NCI-H345 treated with DMSO at 0.1 percent for 48 hours (cell line): ENCODE data around the gene SMG6.

ENCODE experiments used
- DNase-seq: peaks from one replicate; lab custom pipeline; 2025; ENCODE audit not compliant: unreplicated experiment; lab: John Stamatoyannopoulos, UW

Gene SMG6

DNA sequence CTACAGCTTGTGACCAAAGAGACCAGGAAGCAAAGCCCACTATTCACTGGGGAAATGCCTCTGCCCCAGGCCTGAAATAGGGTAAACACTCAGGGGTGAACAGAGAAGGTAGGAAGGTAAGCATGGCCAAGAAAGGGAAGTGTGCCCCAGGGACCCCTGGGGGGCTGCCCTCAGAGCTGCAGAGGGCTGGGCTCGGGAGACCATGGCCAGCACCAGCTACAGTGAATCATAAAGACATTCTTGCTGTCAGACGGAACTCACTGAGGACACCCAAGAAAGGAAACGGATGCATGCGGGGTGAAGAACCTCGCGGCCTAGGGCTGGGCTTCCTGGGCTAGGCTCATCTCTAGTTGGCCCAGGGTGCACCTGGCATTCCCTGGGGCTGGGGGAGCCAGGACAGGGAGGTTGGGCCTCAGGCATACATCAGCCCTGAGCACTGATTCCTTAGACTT is 239.0 kb downstream of the SMG6 start:
- no peak for DNase-seq

GRCh38 chr17:2064147-2064489 is 239.5 kb downstream of the SMG6 start:
- no peak for DNase-seq

DNA sequence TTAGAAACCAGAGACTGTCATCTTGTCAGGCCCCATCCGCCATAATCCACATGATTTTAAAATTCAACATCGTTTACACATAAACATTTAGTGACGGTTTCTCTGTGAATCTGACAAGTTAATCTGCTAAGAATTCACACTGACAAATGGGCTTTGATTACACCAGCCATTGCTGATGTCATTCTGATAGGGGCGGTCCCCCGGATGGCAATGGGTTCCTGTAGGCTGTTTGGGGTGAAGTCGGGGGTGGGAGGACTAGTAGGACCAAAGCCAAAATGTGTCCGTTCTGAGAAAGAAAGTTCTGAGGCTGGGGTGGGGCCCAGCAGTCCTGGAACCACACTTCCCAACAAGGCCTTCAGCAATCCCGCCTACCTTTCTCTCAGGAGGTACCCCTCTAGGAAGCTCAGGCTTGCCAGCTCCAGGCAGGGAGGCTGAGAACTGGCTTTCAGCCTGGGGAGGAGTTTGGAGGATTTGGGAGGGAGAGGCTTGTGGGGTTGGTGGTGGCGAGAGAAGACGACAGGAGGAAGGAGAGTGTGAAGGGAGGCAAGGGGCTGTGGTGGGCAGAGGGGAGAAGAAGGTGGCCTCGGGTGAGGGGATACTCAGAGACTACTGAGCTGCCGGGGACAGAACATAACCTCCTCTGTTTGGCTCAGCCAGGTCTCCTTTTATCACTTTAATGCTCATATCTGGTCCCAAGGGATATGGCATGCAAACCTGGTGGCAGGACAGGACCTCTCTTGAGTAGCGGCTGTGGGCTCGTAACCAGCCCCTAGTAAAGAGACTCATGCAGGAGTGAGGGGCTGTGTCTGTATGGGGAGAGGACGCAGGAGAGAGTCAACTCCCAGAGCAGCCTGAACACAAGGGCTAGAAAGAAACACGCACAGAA is 240.1 kb downstream of the SMG6 start:
- DNase-seq = no peak

- DNase-seq = no peak
These were observed 240.9 kb downstream of the SMG6 start for GRCh38 chr17:2062571-2063183.

DNA sequence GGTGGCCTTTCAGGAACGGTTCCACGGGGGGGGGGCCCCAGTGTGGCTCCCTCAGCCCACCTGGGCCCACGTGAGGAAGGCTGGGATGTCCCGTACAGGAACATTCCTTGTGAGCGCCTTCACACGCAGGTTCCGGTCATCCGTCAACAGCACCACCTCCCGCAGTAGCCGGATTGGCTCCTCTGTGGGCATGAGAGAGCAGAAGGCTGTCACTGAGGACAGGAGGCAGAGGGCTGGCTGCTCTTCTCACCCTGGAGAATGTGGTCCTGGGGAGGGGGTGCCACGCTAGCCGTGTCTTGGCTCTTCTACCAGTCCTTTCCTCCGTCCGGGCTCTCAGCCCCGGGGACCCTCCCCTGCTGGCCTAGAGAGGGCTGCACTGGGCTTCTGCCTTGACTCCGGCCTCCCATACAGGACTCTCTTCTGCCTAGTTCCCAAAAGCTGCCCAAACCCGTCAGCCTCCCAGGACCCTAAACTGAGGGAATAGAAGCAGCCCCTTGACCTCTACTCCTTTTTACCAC is 242.1 kb downstream of the SMG6 start:
- no peak for DNase-seq

- no peak for DNase-seq
These were observed 242.7 kb downstream of the SMG6 start for GRCh38 chr17:2060681-2061440.

- no peak for DNase-seq
These were observed 243.3 kb downstream of the SMG6 start for GRCh38 chr17:2060385-2060658.

GRCh38 chr17:2059547-2060384 is 243.8 kb downstream of the SMG6 start:
- no peak for DNase-seq

GRCh38 chr17:2058586-2059546 is 244.7 kb downstream of the SMG6 start:
- no peak for DNase-seq

DNA sequence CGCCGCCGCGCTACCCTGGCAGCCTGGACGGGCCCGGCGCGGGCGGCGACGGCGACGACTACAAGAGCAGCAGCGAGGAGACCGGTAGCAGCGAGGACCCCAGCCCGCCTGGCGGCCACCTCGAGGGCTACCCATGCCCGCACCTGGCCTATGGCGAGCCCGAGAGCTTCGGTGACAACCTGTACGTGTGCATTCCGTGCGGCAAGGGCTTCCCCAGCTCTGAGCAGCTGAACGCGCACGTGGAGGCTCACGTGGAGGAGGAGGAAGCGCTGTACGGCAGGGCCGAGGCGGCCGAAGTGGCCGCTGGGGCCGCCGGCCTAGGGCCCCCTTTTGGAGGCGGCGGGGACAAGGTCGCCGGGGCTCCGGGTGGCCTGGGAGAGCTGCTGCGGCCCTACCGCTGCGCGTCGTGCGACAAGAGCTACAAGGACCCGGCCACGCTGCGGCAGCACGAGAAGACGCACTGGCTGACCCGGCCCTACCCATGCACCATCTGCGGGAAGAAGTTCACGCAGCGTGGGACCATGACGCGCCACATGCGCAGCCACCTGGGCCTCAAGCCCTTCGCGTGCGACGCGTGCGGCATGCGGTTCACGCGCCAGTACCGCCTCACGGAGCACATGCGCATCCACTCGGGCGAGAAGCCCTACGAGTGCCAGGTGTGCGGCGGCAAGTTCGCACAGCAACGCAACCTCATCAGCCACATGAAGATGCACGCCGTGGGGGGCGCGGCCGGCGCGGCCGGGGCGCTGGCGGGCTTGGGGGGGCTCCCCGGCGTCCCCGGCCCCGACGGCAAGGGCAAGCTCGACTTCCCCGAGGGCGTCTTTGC is 245.6 kb downstream of the SMG6 start:
- DNase-seq = no peak

GRCh38 chr17:2057175-2057759 is 246.3 kb downstream of the SMG6 start:
- DNase-seq = no peak

GRCh38 chr17:2056206-2057174 is 247.1 kb downstream of the SMG6 start:
- no peak for DNase-seq

DNA sequence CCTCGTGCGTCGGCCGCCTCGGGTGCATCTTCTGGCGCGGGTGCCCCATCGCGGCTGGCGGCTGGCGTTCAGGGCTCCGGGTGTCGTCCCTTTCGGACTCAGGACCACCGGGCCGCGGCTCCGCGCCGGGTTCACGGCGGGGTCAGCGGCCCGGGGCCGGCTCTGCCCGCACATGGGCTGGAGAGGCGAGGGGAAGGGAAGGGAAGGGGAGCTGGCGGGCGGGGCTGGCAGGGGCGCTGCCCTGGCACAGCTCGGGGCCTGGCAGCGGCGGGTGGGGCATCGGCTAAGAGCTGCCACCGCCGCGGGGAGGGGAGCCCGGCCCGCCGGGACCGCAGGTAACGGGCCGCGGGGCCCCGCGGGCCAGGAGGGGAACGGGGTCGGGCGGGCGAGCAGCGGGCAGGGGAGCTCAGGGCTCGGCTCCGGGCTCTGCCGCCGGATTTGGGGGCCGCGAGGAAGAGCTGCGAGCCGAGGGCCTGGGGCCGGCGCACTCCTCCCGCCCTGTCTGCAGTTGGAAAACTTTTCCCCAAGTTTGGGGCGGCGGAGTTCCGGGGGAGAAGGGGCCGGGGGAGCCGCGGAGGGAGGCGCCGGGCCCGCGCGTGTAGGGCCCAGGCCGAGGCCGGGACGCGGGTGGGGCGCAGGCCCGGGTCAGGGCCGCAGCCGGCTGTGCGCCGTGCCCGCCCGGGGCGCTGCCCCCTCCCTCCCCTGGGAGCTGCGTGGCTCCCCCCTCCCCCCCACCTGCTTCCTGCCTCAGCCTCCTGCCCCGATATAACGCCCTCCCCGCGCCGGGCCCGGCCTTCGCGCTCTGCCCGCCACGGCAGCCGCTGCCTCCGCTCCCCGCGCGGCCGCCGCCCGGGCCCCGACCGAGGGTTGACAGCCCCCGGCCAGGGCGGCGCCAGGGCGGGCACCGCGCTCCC is 248.0 kb downstream of the SMG6 start:
- no peak for DNase-seq

DNA sequence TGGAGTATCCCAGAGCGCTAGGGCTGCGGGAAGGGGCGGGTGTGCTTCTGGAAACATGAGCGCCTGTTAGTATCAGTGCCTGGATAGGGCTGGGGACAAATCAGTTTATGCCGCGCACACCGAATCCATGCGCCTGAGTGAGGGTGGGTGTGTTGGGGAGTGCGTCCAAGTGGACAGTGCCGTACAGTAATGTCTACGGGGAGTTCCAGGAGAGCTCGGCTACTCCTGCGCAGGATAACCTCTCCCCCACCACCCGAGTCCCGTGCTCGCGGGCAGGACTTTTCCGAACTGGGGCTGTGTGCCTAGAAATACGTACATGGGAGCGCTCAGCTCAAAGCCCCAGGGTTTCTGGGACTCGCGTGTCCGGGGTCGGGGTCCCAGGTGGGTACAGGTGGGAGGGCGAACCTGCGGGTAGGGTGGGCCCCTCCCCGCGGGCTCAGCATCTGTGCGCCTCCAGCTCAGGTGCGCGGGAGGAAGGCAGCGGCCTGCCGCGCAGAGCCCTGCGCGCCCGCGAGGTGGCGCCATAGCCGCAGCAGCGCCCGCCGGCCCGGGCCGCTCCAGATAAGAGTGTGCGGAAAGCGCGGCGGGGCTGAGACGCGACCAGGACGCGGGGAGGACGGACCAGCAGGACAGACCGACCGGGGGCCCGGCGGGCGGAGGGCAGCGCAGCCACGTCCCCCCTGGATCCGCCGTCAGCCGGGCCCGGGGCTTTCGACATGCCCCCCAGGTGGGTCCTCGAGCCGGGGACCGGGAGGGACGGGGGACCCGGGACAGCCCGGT is 248.9 kb downstream of the SMG6 start, which contains the start of gene HIC1:
Gene HIC1, plus strand, starts transcription at position 592 of the 780 bp plus-strand sequence. CDS start 1,588 bp downstream, outside the sequence.
- peak; percentile 28 for DNase-seq

DNA sequence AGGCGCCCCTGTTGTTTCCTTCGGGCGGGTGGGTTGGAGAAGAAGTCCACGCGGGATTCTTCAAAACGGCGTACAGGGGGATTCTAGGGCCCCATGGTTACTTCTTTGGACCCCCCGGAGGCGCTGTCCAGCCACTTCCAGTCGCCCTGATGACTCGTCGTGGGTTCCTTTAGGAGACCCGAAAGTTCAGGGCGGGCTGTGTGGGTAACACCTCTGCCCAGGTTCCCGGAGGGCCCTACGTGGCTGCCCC is 249.4 kb downstream of the SMG6 start:
- DNase-seq = no peak
